Activated effector memory CD4-positive, alpha-beta T cell treated with Interleukin-2 at 50 U/mL for 16 hours (primary cell): ENCODE results near the gene NEU1.

Source experiments
- DNase-seq: peaks from one replicate; pipeline ENCODE4 v3.0.0-alpha.2; 2020

NEU1 gene

GRCh38 chr6:31892821-31893220, 30.2 kb upstream of the NEU1 start:
- no peak for DNase-seq

GRCh38 chr6:31889331-31889972, 26.8 kb upstream of the NEU1 start:
- DNase-seq: no peak

DNA sequence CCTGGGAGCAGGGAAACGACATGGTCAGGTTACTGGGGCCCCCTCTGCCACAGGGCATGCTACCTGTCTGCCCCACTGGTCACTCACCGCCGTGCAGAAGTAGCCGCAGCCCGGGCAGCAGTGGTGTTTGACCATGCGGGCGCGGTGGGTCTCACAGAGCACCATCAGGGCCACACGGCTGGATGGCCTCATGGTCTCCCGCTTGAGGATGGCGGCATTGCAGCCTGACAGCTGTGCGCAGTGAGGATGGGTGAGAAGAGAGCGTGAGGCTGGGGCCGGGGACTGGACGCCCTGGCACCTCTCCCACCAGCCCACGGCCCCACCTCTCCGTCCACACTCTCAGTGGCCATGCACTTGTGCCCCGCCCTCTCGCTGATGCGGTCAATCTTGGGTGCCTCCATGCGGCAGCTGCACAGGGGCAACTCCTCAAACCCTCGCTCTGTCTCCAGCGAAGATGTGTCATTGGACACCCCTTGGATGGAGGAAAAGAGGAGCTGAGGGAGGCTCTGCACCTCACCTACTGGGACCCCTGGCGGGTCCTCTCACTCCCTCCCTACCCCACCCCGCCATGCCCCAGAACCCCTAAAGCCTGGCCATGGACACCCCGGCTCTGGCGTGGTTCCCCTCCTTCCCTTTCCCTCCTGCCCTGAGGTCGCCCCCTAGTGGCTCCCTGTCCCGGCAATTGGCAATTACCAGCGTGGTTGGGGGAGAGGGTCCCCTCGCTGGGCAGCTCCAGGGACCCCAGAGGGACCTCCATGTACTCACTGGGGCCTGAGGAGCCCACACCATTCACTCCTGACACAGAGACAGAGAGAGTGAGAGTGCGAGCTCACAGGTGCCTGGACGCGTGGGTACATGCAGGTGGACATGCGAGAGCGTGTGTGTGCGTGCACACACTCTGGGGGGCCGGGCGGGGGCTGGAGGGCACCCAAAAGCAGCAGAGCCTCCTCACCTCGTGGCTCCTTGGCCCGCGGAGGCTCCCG, 25.9 kb upstream of the NEU1 start:
- peak; percentile 29 for DNase-seq

GRCh38 chr6:31887173-31888007, 24.8 kb upstream of the NEU1 start:
- no peak for DNase-seq

- no peak for DNase-seq
These were observed 23.9 kb upstream of the NEU1 start for GRCh38 chr6:31886541-31886991.

- DNase-seq: no peak
These were observed 22.0 kb upstream of the NEU1 start for GRCh38 chr6:31884528-31885035.

DNA sequence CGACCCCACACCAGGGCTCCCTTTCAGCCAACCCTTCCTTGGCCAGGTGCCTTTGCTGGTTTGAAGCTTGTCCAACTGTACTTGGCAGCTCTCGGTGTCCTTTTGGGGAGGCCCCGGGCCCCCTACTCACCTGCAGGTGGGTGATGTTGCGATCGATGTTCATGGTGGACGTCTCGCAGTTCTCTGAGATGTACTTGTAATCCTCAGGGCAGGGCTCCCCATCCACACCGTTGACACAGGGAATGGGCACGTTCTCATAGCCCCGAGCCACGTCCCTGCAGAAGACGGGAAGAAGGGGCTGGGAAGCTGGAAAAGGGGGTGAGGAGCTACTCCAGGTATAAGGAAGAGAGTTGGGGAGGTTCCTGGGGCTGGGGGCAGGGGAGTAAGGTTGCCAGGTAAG, 21.1 kb upstream of the NEU1 start:
- no peak for DNase-seq

DNA sequence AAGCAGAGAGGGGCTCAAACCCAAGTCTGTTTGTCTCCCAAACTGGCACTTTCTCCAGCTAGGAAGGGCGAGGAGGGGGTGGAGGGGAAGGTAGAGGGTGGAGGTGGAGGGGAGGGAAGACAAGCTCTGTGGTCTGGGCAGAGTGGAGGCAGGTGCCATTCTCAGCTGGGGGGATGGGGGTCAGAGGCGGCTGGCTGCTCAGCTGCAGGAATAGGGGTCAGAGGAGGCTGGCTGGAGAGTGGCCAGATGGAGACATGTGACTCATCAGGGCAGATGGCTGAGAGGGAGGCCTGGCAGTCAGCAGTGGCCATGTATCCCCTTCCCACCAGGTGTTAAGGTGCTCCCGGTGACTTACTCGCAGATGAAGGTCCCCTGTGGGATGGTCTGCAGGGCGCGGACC, 19.7 kb upstream of the NEU1 start:
- DNase-seq: no peak

DNA sequence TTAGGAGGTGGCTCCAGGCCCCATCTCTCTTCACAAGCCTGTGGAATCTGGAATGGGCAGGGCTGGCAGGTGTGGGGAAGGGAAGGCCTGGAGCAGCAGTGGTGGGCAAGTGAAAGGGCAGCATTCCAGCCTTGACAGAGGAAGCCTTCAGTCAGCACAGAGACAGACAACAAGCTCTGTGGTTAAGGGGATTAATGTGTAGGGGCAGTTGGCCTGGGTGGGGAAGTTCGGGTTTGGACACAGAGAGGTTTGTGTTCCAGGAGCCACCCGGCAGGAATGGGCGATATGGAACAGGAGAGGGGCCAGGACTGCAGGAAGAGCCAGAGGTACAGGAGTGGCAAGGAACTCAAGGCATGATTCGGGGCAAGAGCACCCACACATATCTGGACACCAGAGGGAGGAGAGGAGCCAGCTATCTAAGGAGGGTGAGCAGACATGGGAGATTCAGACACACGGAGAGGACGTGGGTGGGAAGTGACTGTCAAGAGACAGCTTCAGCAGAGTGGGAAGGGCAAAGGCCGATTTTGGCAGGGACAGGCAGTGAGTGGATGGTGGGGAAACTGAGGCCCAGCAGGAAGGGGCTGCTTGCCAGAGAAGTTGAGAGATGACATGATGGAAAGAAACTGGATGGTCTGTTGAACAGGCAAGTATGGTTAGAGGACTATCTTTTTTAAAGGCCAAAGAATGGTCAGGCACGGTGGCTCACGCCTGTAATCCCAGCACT, 18.7 kb upstream of the NEU1 start:
- DNase-seq: no peak

DNA sequence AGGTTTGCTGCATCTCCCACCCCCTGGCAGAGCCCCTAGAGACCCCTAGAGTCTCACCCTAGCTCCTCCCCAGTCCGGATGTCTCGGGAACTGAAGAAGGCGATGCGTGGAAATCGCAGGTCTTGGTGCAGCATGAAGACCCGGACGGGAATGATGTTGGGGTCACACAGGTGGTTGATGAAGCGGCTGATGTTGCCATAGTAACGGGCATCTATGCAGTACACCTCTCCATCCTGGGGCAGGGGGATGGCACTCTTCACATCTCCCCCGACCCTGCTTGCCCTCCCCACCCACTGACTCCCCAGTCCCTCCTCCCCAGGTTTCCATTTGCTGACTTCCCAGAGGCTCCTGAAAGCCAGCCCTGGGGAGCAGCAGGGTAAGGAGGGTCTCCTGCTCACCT, 18.0 kb upstream of the NEU1 start:
- no peak for DNase-seq

GRCh38 chr6:31879901-31880300, 17.3 kb upstream of the NEU1 start:
- DNase-seq: no peak

- no peak for DNase-seq
These were observed 16.5 kb upstream of the NEU1 start for GRCh38 chr6:31879143-31879542.

DNA sequence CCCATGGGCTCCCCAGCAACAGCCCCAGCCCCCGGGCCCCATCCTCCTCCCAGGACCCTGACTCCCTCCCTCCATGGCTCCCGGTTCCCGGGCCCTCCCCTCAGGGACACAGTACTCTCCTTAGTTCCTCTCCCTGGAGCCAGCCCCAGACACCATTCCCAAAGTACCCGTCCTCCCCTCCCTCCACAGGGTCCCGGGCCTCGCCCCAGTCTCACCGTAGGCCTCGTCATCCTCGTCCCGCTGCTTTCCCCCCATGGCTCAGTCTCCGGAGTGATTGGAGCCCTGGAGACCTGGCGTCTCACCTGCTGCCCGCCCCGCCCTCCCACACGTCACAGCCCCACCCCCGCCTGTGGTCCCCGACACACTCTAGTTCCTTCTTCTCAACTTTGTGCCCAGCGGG, 16.1 kb upstream of the NEU1 start, which contains the start of gene SLC44A4:
SLC44A4 (minus strand) TSS at position 272 of the 400 bp plus-strand sequence; CDS start at position 255, 17 bp downstream.
- DNase-seq: no peak

DNA sequence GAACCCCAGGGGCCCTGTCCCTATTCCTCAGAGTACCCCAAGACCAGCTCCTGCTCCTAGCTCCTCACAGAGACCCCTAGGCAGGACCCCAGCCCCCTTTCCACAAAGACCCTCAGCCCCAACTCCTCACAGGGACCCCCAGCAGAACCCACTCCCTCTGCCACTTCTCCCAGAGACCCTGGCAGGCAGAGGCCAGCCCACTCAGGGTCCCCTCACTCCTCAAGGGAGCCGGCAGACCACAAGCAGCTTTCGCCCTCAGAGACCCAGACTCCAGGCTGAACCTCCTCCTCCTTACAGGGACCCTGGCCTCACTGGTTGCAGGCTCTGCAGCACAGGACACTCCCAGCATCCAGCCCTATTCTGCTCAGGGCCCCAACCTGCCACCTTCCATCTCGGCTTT, 15.6 kb upstream of the NEU1 start:
- no peak for DNase-seq

- DNase-seq: no peak
These were observed 15.1 kb upstream of the NEU1 start for GRCh38 chr6:31877651-31878161.

GRCh38 chr6:31877125-31877650, 14.6 kb upstream of the NEU1 start:
- DNase-seq: no peak

DNA sequence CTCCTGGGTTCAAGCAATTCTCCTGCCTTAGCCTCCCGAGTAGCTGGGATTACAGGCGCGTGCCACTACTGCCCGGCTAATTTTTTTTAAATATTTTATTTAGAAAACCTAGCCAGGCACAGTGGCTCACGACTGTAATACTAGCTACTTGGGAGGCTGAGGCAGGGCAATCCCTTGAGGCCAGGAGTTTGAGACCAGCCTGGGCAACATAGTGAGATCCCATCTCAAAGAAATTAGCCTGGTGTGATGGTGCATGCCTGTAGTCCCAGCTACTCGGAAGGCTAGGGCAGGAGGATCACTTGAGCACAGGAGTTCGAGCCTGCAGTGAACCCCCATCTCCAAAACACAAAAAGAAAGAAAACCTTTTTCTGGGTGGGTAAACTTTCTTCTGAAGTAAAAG, 13.7 kb upstream of the NEU1 start:
- DNase-seq: no peak

GRCh38 chr6:31875877-31876276, 13.3 kb upstream of the NEU1 start:
- no peak for DNase-seq

- no peak for DNase-seq
These were observed 12.4 kb upstream of the NEU1 start for GRCh38 chr6:31874836-31875572.

- no peak for DNase-seq
These were observed 11.6 kb upstream of the NEU1 start for GRCh38 chr6:31874084-31874670.
